Measurements from ENCODE around the gene FCHSD2. TPM values are rescaled to one million over a fixed set of nuclear protein-coding genes. Genes with fewer than 3 reads are reported as not detected.

The FCHSD2 gene
- total and polyA plus RNA-seq, 2 of the 8 experiments (the other 6 are each of a cell fraction or from before 2014, with no cell fraction given), result 4.1 to 7.8 TPM

- ChIA-PET CTCF (ENCODE audit: partially characterized antibody) (no interaction called here), POLR2A (ENCODE audit: partially characterized antibody) (no interaction called here)
- H3K9me3 ChIP-seq (ENCODE audit: insufficient read depth in 2 of 2, low read depth in 1 of 2, low read length in 1 of 2), result no peaks in the 10 kb centered on the region
- no peak overlapping the region for H3K4me3 ChIP-seq (ENCODE audit: extremely low read depth in 1 of 4, insufficient read depth in 2 of 4, low read depth in 3 of 4, low read length in 4 of 4)
- no peak overlapping the region for H3K27ac ChIP-seq (ENCODE audit: low read depth, low read length)
- no peak overlapping the region for H3K56ac ChIP-seq (replicated peaks; ENCODE audit: insufficient read length, low read depth, low read length)
- H3K27me3 ChIP-seq (replicated peaks in 1 of 4; ENCODE audit: control insufficient read depth in 3 of 4, extremely low read depth in 1 of 4, insufficient read depth in 3 of 4, low read length in 3 of 4), result no peaks in the 10 kb centered on the region
- H3K23me2 ChIP-seq (ENCODE audit: low read depth, low read length), result no peaks in the 10 kb centered on the region
- H2BK20ac ChIP-seq (ENCODE audit: low read length), result no peak overlapping the region
- no peak overlapping the region for H3K14ac ChIP-seq (ENCODE audit: insufficient read length)
- WGBS, 2 experiments (ENCODE audit: extremely low coverage in 1 of 2, insufficient coverage in 1 of 2, insufficient read length in 1 of 2, insufficient replicate concordance in 2 of 2, low coverage in 1 of 2, low lambda C conversion rate in 2 of 2, missing lambda C conversion rate in 1 of 2), result 90% methylated on average over 5 of the region's 5 CpGs; no CpG with 5 or more reads in 1 of the 2 experiments
- no peak overlapping the region for H3K4me2 ChIP-seq (ENCODE audit: insufficient read depth in 1 of 2, low read depth in 2 of 2, low read length in 2 of 2)
- no peaks in the 10 kb centered on the region for H4K20me1 ChIP-seq (replicated peaks in 1 of 2; ENCODE audit: control insufficient read depth in 1 of 2, insufficient read depth in 2 of 2, low read length in 2 of 2)
- H2AK5ac ChIP-seq (ENCODE audit: low read depth, low read length), result no peak overlapping the region
- no peak overlapping the region for H3K23ac ChIP-seq (ENCODE audit: insufficient read length)
- no peak overlapping the region for H2BK120ac ChIP-seq (replicated peaks; ENCODE audit: low read depth, low read length)
- no peak for FAIRE-seq
- H4K8ac ChIP-seq (ENCODE audit: extremely low read depth, insufficient read depth, low read length), result no peak overlapping the region
- H3K79me1 ChIP-seq (ENCODE audit: low read depth, low read length), result no peaks in the 10 kb centered on the region
- no peak overlapping the region for H2BK15ac ChIP-seq (ENCODE audit: low read length)
- H4K91ac ChIP-seq (replicated peaks; ENCODE audit: insufficient read length, low read length), result no peak overlapping the region
- no peaks in the 10 kb centered on the region for H3K4me1 ChIP-seq (replicated peaks in 1 of 4; ENCODE audit: control insufficient read depth in 3 of 4, insufficient read depth in 4 of 4, low read length in 3 of 4)
- DNase-seq (ENCODE audit: low read depth in 1 of 2, low spot score in 2 of 2), result no peak
- no peak overlapping the region for H3K9ac ChIP-seq (replicated peaks in 1 of 4; ENCODE audit: extremely low read depth in 1 of 4, low read depth in 3 of 4, low read length in 3 of 4)
- H2BK12ac ChIP-seq (ENCODE audit: low read depth, low read length), result no peak overlapping the region
- H4K5ac ChIP-seq (ENCODE audit: insufficient read length, low read depth, low read length), result no peak overlapping the region
- H3K18ac ChIP-seq (ENCODE audit: extremely low read depth, low read length), result no peak overlapping the region
- H3K36me3 ChIP-seq (ENCODE audit: control insufficient read depth in 2 of 4, insufficient read depth in 4 of 4, low read length in 3 of 4), result no peaks in the 10 kb centered on the region
- H3K4ac ChIP-seq (replicated peaks; ENCODE audit: insufficient read length, low read depth, low read length), result no peak overlapping the region
- no peak overlapping the region for H2BK5ac ChIP-seq (ENCODE audit: low read depth, low read length)
- no peak overlapping the region for H2AFZ ChIP-seq (ENCODE audit: low read length)
- no peak for TF ChIP-seq SP2 (IDR thresholded peaks at IDR 0.05; ENCODE audit: low read length)
- TF ChIP-seq PHF8 (conservative IDR thresholded peaks at IDR 0.05; ENCODE audit: low read depth, low read length), result no peak
- no peak for TF ChIP-seq SP1 (IDR thresholded peaks at IDR 0.05; ENCODE audit: low read depth, low read length)
- no peak for TF ChIP-seq SRF (IDR thresholded peaks at IDR 0.05; ENCODE audit: low read depth, low read length)
- no peak for TF ChIP-seq ASH2L (IDR thresholded peaks at IDR 0.05; ENCODE audit: low read length)
- no peak for TF ChIP-seq ATF3 (IDR thresholded peaks at IDR 0.05; ENCODE audit: insufficient read depth, low read depth, low read length)
- no peak for TF ChIP-seq SIX5 (IDR thresholded peaks at IDR 0.05; ENCODE audit: low read depth, low read length)
- TF ChIP-seq EGR1 (IDR thresholded peaks at IDR 0.05; ENCODE audit: borderline replicate concordance, low read depth, low read length), result no peak
- no peak for TF ChIP-seq TCF12 (IDR thresholded peaks at IDR 0.05; ENCODE audit: low read depth, low read length)
- no peak for TF ChIP-seq HDAC2 (IDR thresholded peaks at IDR 0.05; ENCODE audit: borderline replicate concordance in 1 of 2, low read depth in 2 of 2, low read length in 2 of 2)
- no peak for TF ChIP-seq CEBPB (IDR thresholded peaks at IDR 0.05; ENCODE audit: low read depth, low read length)
- H3K79me2 ChIP-seq (ENCODE audit: control insufficient read depth in 1 of 2, insufficient read depth in 2 of 2, low read length in 2 of 2), result no peaks in the 10 kb centered on the region
These were observed 274.1 kb downstream of the FCHSD2 start for GRCh38 chr11:72867970-72868369.
